MM.1S (cell line): ENCODE results near the gene YY1.

Source experiments
- CTCF ChIP-seq: fragments of 300-600 bp; sonication (generic); IDR thresholded peaks from 2 replicates; pipeline ENCODE4 v1.5.1; 2016; ENCODE audit warnings: antibody characterized with exemption, low read length, mixed read lengths
- EZH2 ChIP-seq: fragments of 300-600 bp; sonication (generic); optimal IDR thresholded peaks from 2 replicates; pipeline ENCODE3; 2017; ENCODE audit warnings: low read depth, mild to moderate bottlenecking, antibody characterized with exemption, low read length, mixed read lengths
- EZH2phosphoT487 ChIP-seq: fragments of 300-600 bp; sonication (generic); IDR thresholded peaks from 2 replicates; pipeline ENCODE4 v1.6.1; 2018; ENCODE audit warnings: antibody characterized with exemption, low read length

GRCh38 chr14:100291305-100292075 is 52.5 kb downstream of the YY1 start:
- TF ChIP-seq CTCF (no peak), EZH2 (no peak), EZH2phosphoT487 (no peak)
